Forelimb muscle (tissue), 1 donor: ENCODE data around the gene TGFA. TPM values are rescaled to one million over a fixed set of nuclear protein-coding genes. Genes with fewer than 3 reads are reported as not detected.
"Not testable (repeated sequence)": the region's sequence is repeated elsewhere in the genome, so short reads cannot be mapped to it uniquely, and the experiment has no call there.

ENCODE experiments used
- DNase-seq: peaks from one replicate; pipeline ENCODE4 v3.0.0-alpha.2; 2013; ENCODE audit warnings: low read depth
- polyA plus RNA-seq: library from polyadenylated mRNA; unstranded; fragments of 120-200 nt; gene quantifications from one replicate; pipeline ENCODE4 v1.2.1, GENCODE V29; 2013; ENCODE audit not compliant: insufficient read length

TGFA gene
- polyA plus RNA-seq, 1 donor, result 0.85 TPM

DNA sequence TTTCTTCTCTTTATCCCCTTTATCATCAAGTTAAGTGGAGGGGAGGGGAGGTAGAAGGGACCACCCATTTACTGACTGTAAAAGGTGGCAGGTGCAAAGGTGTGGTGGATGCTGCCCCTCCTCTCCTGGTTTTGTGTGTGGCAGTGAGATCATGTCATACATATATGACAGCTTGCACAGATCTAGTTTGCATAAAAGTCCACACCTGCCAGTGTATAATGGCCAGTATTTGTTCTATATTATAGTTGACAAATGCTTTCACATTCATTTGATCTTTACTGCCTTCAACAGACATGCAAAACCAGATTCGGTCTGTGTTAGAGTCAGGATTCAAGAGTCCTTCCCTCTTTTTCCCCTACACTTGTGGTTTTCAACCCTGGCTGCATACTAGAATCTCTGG lies 55.1 kb downstream of the TGFA start:
- no peak for DNase-seq

DNA sequence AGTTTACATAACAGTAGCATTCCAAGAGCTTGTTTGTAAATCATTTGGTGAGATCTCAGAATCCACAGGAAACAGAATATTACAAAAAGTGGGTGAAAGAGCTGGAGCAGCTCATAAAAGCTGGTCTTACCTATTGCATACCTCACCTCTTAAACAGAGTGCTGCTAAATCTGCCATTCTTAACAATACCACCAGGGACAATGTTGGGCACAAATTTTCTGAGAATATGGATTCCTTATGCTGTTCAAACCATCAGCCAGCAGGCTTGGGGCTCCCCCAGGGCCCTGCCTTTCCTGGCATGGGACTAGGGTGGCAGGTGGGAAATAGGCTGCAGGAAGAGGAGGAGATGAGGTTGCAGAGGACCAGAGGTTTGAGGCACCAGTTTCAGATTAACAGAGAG lies 55.6 kb downstream of the TGFA start:
- no peak for DNase-seq

DNA sequence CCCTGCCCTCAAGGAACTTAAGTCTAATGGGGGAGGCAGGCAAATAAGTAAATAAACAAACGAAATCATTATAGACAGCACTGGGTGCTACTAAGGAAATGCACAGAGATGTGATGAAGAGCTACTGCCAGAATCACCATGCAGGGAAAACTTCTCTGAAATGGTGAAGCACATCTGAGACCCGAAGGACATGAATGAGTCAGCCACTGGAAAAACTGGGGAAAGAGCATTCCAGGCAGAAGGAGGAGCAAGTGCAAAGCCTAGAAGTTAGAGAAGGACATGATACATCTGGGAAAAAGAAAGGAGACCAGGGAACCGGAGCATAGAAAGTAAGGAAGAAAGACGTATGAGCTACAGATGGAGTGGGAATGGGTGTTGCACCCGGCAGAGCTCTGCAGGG lies 56.8 kb downstream of the TGFA start:
- DNase-seq, result no peak

DNA sequence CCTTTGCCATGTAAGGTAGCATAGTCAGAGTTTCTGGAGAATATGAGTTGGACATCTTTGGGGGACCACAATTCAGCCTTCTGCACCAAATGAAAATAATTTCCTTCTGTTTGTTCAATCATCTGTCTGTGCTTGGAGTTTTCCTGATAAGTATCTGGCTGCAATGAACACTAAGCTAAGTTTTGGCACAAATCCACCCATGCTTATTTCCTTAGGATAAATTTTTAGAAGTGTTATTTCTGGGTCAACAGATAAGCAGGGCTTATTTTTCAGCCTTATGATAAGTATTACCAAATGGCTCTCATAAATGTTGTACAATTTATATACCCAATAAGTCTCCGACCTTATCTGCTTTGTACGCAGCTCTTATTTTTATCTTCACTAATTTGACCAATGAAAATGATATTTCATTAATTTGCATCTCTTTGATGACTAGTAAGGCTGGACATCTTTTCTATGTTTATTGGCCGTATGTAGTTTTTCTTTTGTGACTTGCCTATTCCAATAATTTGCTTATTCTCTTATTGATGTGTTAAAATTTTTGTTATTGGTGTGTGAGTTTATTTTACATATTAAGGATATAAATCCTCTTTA lies 59.2 kb downstream of the TGFA start:
- DNase-seq, result no peak

DNA sequence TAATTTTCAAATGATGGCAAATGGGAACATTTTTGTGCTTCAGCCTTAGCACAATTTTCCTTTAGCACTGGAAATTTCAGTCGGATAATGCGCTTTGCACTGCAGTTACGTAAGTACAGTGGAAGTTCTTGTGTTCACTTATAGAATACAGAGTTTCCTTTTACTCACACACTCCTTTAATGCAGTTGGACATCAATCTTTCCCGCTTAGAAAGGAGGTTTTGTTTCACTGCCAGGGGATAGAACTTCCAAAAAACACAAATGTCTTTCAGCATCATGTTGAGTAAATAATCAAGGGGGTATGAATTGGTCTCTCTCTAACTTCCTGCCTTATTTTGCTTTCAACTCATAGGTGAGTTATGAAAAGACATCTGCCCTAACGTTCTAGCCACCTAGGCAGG lies 63.2 kb downstream of the TGFA start:
- no peak for DNase-seq

DNA sequence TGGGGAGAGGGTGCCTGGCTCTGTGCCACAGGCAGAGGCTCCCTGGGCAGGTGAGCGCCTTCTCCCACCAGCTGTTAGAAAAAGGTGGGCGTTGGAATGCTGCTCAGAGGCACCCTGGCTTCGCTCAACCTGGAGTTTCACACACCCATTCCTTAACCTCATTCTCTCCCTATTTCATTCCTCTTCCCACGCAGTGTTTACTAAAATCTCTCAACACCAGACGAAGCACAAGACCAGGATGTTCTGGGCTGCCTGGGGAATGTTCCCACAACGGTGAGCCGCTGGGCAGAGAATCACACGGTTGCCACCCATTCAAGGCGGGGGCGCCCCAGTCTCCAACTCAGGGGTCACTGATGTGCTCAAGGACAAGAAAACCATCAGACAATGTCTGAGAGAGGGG lies 64.5 kb downstream of the TGFA start:
- DNase-seq, result no peak

DNA sequence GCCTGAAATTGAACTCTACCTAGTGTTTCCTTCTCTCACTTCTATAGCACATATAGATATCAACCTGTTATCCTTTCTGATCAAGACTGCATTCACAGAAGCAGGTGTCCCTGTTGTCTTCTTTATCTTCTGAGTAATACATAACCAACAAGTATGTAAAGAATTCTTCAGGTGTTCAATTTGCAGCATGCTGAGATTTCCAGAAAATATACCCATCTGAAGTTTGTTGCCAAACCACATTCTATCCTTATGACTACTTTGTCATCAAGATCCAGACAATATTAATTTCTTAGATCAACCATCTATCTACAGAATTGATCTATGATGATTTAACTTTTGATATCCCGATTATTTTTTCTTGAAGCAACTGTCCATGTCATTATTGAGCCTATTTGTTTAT lies 69.5 kb downstream of the TGFA start:
- DNase-seq, result no peak

DNA sequence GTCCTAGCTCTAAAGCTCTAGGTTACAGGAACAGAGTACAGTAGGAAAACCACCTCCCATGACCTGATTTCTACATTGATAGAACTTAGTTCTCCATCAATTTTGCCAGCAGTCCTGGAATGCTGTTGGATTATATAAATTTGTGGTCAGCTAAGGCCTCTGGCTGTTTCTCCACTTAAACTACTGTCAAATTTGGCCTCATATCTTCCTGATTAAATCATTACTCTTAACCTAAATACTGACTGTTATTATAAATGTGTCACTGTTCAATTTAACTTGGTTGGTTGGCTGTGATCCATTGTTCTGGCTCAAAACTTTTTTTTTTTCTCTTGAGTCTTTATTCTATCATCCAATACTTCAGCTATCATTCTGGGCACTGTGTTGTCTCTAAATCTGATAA lies 71.2 kb downstream of the TGFA start:
- no peak for DNase-seq

DNA sequence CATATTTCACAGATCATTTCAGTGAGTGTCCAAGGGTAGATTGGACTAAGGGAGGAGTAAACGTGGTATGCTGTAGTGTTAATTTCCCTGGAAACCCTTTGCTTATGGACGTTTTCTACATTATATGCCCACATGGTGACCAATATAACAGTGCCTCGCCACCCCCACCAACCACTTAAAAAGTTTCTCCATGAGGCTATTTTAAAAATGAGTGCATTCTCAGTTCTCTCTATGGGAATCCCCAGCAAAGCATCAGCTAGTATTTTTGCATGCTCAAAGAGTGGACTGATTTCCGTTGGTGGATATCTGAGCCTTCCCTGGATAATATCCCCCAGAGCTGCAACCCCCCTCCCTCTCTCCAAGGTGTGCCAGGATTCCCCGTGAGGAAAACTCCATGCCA lies 73.2 kb downstream of the TGFA start:
- DNase-seq, result no peak

DNA sequence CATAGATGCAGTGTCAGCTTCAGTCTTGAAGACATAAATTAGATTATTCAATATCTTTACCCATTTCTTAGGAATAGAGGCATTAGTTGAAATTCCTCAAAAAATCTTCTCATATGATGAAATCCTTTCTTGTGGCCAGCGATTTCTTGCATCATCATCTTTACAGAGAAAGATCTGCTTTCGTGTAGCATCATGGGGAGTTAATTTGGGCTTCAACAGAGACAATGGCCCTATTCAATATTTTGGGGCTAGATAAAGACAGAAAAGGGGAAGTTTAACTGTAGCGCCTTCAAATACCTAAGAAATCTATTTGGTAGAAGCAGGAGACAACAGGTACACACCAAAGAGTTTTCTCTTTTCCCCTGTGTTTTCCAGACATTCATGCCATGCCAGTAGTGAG lies 73.8 kb downstream of the TGFA start:
- no peak for DNase-seq

DNA sequence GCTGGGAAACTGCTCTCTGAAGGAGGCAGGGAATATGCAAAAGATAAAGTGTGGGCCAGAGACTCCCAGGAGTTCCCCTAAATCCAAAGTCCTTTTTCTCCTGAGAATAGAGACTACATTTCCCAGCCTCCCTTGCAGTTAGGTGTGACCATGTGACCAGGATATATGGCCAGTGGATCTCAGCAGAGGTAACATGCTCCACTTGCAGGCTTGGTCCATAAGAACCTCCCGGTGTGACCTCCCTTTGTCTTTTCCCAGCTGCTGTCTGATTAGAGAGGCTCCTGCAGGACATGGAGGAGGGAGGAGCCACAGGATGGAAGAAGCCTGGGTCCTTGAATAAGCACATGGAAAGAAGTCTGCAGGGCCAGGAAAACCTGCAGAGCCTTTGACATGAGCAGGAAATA lies 76.2 kb downstream of the TGFA start:
- DNase-seq, result no peak

DNA sequence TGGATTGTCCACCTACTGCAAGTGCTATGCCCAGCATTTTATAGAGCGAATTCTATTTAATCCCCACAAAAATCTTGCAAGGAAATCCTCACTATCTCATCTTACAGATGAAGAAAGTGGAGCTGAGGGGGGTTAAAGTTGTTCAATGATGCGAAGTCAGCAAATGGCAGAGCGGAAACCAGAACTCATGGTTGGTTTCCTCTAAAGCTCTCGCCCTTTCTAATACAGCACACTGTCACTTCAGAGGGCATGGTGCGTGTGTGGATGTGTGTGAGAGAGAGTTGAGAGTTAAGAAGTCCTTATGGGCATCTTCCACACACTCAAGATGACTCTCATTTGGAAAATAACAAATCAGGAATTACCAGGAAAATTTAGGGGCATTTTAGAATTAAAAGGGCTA lies 78.4 kb downstream of the TGFA start:
- no peak for DNase-seq

DNA sequence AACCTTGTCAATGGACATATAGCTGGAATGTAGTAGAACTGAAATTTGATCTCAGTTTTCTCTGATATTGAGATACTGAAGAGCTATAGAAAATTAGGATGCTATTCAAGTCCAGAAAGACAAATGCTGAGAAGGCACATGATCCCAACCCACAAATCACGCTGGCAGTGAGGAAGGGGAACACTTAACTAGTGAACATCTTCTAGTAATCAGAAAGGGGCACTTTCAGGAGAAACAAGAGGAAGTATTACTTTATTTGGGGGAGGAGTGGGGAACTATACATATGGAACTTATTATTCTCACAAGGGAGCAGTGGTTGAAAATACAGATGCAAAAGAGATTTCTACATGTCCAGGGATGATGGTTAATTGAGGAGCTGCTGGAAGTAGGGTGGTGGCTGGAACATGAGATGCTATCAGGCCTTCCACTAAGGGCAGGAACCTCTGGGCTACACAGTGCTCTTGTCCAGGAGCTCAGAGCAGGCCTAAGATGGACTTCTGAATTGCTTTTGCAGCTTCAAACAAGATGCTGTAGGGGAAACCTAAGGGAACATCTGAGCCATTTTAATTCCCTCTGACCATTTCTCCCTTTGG lies 79.3 kb downstream of the TGFA start:
- no peak for DNase-seq

DNA sequence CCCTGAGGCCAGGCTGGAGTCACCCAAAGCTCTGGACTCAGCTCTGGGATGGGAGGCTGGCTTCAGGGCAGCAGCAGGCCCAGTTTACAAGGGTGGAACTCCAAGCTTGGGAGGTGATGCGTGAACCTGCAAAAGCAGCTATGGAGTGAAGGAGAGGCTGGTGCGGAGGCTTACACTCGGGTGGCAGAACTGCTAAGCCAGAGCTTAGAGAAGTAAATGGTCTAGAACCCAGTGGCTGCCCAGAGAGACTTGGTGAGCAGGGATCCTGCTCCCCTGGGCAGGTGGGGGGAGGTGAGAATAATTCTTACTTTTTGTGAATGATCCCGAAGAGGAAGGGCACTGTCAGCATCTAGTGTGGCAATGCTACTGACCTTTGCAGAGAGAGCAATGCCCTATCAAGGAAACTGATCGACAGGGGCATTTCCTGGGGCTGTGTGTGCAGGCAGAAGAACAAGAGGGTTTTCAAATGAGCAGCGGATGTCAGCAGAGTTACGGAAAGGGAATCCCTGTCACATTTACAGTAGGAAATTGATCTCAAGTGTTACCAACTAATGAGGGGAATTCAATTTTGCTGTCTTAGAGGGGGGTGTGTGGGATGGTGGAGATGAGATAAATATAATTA lies 80.4 kb downstream of the TGFA start:
- no peak for DNase-seq

DNA sequence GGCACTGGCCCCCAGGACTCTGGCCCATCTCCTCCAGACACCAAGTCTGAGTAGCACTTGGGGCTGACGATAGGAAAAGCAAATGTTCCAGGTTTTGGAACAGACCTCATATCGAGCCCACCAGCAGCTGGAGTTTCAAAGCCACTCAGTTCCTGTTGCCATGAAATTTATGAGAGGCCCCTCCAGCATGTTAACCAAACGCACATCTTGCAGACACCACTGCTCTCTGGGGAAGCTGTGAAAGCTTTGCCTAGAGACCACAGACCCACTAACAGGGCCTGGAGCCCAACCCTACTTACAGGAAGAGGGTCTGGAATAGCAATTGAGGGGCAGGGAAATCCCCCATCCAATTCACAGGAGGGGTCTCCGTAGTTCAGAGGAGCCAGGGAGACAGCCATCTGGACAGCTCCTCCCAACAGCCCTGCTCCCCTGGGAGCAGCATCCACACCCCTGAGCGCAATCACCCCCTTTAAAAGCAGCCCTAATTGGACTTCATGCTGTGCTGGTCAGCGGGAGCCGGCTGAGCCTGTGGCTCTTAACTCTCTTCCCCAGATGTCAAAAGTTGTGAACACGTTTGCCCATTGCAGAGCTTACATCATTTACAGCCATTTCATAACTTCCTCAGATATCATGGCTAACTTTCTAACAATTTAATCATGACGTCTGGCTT lies 81.3 kb downstream of the TGFA start:
- DNase-seq, result no peak

DNA sequence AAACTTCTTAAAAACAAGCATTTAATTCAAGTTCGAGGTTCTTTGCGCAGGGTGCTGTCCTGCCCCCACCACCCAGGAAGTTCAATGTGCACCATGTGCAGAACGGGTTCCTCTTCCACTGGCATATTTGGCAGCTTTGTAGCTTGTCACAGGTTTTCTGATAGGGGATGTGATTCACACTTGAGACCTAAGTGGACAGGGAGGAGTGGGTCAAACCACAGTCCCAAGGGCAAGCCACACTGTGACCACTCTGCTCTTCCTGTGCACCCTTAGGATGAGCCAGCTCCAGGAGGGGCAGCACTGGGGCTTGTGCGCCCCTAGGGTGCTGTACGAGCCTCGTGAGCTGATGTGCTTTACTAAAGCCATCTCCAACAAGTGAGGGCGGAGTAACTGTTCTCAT lies 82.5 kb downstream of the TGFA start:
- DNase-seq, result no peak

DNA sequence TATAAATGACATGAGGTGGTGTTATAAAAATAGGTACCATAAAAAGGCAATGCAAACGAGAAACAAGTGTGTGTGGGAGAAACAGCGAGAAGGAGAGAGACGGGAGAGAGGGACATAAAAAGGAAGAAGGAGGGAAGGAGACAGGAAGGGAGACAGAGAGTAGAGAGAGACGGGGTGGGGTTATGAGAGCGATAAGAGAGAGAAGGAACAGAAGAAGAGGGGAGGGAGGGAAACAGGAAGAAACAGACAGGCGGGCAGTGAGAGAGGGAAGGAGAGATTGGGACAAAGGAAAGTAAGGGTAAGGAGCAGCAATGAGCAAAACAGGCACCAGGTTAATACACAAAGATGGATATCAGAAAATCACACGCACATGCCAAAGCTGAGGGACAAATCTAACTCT lies 83.7 kb downstream of the TGFA start:
- DNase-seq, result no peak

DNA sequence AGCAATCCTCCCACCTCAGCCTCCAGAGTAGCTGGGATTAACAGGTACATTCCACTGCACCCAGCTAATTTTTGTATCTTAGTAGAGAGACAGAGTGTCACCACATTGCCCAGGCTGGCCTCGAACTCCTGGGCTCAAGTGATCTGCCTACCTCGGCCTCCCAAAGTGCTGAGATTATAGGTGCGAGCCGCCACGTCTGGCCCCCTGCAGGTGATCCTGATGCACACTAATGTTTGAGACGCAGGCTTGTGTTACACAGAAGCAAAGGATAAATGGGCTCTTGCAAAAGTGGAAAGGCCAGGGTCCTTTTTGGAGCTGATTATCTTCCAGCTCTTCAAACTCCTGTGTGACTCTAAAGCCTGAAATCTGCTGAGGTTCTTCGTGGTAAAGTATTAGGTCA lies 84.2 kb downstream of the TGFA start:
- no peak for DNase-seq

DNA sequence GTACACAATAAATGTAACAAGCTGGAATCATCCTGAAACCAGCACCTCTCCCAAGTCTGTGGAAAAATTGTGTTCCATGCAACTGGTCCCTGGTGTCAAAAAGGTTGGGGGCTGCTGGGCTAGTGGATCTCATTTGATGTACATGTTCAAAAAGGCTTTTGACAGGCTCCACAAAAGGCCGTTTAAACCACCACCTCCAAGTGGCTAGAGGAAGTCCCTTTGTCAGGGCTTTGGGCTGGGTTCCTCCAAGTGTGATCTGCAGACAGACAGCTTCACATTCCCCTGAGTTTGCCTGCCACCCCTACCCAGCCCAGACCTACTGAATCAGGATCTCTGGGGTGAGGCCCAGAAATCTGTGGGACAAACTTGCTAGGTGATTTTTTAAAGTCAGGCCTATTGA lies 84.7 kb downstream of the TGFA start:
- no peak for DNase-seq

DNA sequence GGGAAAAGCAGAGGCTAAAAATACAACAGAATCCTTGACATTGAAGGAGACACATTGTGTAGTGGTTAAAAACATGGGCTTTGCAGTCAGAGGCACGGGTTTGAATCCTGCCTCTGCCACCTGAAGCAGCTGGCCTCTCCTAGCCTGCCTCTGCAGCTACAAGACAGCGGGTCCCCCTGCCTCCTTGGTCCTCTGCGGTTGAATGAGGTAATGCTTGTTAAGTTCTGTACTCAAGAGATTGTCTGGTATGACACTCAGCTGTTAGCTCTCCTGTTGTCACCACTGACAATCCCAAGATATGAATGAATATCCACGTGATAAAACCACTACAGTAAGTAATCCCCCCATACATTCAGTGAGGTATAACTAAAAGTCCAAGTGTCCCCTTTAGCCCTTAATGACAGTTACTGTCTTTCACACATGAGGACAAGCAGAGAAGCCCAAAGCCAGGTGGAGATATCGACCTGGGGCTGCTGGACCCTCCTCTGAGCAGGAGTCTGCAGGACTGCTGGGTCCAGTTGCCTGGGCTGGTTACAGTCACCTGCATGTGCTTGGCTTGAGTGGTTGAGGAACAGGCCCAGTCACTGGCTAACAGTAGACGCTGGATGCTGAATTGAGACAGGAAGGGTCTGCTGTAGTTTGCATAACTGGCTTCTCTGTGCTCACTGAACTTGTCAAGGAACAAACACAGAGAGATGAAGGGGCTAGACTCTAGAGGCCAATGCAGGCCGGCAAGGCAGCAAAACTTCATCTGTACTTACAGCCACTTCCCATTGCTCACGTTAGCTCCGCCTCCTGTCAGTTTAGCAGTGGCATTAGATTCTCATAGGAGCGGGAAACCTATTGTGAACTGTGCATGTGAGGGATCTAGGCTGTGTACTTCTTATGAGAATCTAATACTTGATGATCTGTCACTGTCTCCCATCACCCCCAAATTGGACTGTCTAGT lies 85.5 kb downstream of the TGFA start:
- DNase-seq, result no peak

DNA sequence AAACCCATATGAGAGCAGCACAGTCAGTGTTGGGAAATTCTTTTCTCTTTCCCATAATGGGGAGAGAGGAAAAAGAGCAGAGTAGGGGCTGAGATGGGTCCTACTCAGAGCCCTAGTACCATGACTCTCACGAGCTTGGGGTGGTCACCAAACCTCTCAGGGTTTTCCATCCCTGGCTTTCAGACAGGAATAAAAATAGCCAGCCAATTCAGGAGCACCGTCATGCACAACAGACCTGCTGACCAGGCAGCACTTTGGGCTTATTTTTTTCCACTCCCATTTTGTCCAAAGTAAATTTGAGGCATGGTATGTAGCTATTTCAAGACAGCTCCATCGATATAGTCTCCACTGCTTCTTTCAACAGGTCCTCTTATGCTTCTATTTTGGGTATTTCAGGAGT lies 86.4 kb downstream of the TGFA start:
- DNase-seq, result no peak

DNA sequence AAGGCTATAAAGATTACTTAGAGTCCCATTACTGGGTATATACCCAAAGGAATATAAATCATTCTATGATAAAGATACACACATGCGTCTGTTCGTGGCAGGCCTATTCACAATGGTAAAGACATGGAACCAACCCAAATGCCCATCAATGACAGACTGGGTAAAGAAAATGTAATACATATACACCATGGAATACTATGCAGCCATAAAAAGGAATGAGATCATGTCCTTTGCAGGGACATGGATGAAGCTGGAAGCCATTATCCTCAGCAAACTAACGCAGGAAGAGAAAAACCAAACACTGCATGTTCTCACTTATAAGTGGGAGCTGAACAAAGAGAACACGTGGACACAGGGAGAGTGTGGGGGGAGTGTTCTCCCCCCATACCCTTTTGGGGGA lies 87.0 kb downstream of the TGFA start:
- DNase-seq, result not testable (repeated sequence)
